ENCODE data around the gene DGCR8. TPM values are rescaled to one million over a fixed set of nuclear protein-coding genes. Genes with fewer than 3 reads are reported as not detected.

DGCR8 gene
- total RNA-seq, 1 donor from 2014 or later = 18.0 TPM

DNA sequence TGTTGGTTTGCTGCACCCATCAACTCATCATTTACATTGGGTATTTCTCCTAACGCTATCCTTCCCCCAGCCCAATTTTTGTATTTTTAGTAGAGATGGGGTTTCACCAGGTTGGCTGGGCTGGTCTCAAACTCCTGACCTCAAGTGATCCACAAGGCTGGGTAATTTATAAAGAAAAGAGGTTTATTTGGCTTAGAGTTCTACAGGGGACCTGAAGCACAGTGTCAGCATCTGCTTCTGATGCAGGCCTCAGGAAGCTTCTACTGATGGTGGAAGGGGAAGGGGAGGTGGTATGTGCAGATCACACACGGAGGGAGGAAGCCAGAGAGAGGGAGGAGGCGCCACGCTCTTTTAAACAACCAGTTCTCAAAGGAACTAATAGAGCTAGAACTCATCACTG lies 33.3 kb upstream of the DGCR8 start:
- no peaks in the 10 kb centered on the region for H3K4me1 ChIP-seq
- H3K4me3 ChIP-seq = no peak overlapping the region
- no peak overlapping the region for H3K27ac ChIP-seq
- H3K9me3 ChIP-seq = no peaks in the 10 kb centered on the region
- TF ChIP-seq, protein P1, sequence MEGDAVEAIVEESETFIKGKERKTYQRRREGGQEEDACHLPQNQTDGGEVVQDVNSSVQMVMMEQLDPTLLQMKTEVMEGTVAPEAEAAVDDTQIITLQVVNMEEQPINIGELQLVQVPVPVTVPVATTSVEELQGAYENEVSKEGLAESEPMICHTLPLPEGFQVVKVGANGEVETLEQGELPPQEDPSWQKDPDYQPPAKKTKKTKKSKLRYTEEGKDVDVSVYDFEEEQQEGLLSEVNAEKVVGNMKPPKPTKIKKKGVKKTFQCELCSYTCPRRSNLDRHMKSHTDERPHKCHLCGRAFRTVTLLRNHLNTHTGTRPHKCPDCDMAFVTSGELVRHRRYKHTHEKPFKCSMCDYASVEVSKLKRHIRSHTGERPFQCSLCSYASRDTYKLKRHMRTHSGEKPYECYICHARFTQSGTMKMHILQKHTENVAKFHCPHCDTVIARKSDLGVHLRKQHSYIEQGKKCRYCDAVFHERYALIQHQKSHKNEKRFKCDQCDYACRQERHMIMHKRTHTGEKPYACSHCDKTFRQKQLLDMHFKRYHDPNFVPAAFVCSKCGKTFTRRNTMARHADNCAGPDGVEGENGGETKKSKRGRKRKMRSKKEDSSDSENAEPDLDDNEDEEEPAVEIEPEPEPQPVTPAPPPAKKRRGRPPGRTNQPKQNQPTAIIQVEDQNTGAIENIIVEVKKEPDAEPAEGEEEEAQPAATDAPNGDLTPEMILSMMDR (IDR thresholded peaks at IDR 0.05) = no peak
- no peak for DNase-seq (ENCODE audit: low spot score in 2 of 2)
- intact Hi-C loops (cut with DNase I) = no loop called here
- H3K36me3 ChIP-seq = peaks cover 31 to 56% of the 10 kb centered on the region in 2 donors
- H3K27me3 ChIP-seq = no peaks in the 10 kb centered on the region

DNA sequence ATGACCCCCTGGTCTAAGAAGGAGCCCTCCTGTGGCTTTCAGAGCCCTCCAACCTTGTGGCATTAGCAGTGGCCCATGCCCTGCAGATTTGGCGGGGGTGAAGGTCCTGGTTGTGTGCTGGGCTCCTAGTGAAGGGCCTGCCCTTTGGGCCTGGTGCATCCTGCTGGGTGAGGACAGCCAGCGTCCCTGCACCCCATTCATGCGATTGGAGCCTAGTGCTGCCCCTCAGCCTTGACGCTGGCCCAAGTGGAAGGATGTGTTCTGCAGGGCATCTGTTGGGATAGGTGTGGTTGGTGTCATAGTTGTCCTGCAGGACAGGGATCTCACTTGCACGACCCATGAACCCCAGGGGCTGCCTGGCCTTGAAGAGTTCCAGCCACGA lies 28.1 kb upstream of the DGCR8 start:
- no peaks in the 10 kb centered on the region for H3K4me1 ChIP-seq
- H3K9me3 ChIP-seq = no peaks in the 10 kb centered on the region
- no peak overlapping the region for H3K4me3 ChIP-seq
- TF ChIP-seq, protein P1 (IDR thresholded peaks at IDR 0.05) = no peak
- H3K27me3 ChIP-seq = no peaks in the 10 kb centered on the region
- peaks cover 45 to 83% of the 10 kb centered on the region in 2 donors for H3K36me3 ChIP-seq
- intact Hi-C loops (cut with DNase I) = no loop called here
- no peak for DNase-seq (ENCODE audit: low spot score in 2 of 2)
- H3K27ac ChIP-seq = no peak overlapping the region

DNA sequence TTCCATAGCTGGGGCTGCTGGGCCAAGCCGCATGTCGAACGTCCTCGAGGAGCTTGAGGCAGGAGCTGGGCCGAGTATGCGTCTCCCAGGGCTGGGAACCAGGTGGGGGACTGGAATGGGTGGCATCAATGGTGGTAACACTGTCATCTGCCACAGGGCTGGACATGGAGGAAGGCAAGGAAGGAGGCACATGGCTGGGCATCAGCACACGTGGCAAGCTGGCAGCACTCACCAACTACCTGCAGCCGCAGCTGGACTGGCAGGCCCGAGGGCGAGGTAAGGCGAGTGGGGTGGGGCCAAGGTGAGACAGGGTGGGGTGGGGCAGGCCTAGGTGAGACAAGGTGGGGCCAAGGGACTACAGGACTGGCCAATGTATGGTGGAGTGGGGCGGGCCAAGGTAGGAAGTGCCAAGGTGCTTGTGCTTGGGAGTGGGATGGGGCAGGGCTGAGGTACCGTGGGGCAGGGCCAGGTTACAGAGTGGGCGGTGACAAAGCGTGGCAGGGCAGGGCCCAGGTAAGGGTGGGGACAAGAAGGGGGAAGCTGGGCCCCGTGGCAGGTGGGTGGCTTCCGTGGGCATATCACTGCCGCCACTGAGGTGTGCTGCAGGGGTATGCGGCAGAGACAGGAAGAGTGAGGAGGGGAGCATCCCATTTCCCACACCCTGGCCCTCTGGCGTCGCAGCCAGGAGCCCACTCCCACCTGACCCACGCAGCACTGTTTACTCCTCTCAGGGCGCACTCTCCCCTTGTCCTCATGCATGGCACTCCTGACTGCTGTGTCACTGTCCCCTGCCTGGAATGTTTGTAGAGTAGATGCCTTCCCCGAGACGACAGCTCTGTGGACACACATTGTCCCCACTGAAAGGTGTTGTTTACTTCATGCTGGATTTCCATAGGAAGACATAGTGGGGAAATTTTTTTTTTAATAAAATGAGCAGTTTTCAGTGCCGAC lies 27.5 kb upstream of the DGCR8 start:
- H3K36me3 ChIP-seq = peaks cover 48 to 88% of the 10 kb centered on the region in 2 donors
- intact Hi-C loops (cut with DNase I) = no loop called here

DNA sequence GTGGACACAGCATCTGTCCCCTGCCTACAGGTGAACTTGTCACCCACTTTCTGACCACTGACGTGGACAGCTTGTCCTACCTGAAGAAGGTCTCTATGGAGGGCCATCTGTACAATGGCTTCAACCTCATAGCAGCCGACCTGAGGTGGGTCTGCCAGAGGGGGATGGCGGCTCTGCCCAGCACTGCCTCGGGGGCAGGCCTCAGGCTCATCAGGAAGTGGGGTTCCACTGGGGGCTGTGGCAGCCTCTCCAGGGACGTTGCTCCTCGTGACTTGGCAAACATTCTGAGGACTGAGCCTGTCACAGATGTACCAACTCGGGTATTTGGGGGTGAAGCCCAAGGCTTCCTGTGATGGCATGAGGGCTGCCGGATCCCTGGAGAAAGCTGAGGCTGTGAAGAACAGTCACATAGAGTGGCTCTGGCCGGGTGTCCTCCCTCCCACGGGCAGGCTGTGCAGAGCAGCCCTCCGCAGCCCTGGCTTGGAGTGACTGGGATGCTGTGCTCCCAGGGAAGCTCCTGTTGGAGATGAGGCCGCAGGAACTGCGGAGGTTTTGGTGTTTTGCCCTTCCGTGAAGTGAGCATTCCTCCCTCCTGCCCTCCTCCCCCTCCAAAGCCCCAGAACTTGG lies 26.5 kb upstream of the DGCR8 start:
- Histone ChIP-seq H3K4me1 (no peaks in the 10 kb centered on the region), H3K4me3 (no peak overlapping the region), H3K27ac (no peak overlapping the region), H3K9me3 (no peaks in the 10 kb centered on the region), H3K36me3 (peaks cover 47 to 81% of the 10 kb centered on the region in 2 donors), H3K27me3 (no peaks in the 10 kb centered on the region)
- TF ChIP-seq, protein P1 (IDR thresholded peaks at IDR 0.05) = no peak
- intact Hi-C loops (cut with DNase I) = no loop called here
- no peak for DNase-seq (ENCODE audit: low spot score in 2 of 2)

More for the DNA sequence above, 27.5 kb upstream of the DGCR8 start:
- Histone ChIP-seq H3K9me3 (no peaks in the 10 kb centered on the region), H3K4me1 (no peaks in the 10 kb centered on the region), H3K27me3 (no peaks in the 10 kb centered on the region), H3K4me3 (no peak overlapping the region), H3K27ac (no peak overlapping the region)
- no peak for DNase-seq (ENCODE audit: low spot score in 2 of 2)
- TF ChIP-seq, protein P1 (IDR thresholded peaks at IDR 0.05) = no peak

DNA sequence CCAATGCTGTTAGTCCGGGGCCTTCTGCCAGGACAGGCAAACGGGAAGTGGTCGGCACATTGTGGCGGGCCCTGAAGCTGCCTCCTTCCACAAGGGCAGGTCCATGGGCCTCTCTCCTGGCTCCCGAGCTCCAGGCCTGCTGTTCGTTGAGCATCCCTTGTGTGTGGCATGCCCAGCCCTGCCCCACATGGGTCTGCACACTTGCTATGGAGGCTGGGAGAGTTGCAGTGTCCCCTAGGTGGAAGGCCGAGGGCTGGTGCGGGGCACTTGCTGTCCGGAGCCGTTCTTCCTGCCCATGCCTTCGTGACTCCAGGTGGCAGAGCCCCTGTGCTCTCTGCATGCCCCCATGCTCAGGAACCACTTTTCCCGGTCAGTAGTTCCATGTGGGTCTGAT lies 26.0 kb upstream of the DGCR8 start:
- H3K4me3 ChIP-seq = no peak overlapping the region
- H3K27me3 ChIP-seq = no peaks in the 10 kb centered on the region
- TF ChIP-seq, protein P1 (IDR thresholded peaks at IDR 0.05) = no peak
- H3K36me3 ChIP-seq = peaks cover 42 to 80% of the 10 kb centered on the region in 2 donors
- no peaks in the 10 kb centered on the region for H3K9me3 ChIP-seq
- no peak overlapping the region for H3K27ac ChIP-seq
- intact Hi-C loops (cut with DNase I) = no loop called here
- DNase-seq (ENCODE audit: low spot score in 2 of 2) = no peak
- H3K4me1 ChIP-seq = no peaks in the 10 kb centered on the region
